ENCODE results near the gene PPARA. TPM values are rescaled to one million over a fixed set of nuclear protein-coding genes. Genes with fewer than 3 reads are reported as not detected.

The PPARA gene
- total RNA-seq, 1 experiment from 2014 or later: 14.5 TPM

- ATAC-seq (no peak), DNase-seq (ENCODE audit: low read depth, low spot score) (no peak)
- Histone ChIP-seq H3K36me3 (ENCODE audit: control insufficient read depth in 1 of 2, insufficient read depth in 2 of 2, low read length in 2 of 2) (0 out of 4 replicates have a peak, but pooled peaks cover 0 to 2% of the 10 kb centered on the region in 2 experiments), H3K79me2 (ENCODE audit: insufficient read depth, low read length) (no peaks in the 10 kb centered on the region), H3K9ac (ENCODE audit: low read length) (no peak overlapping the region), H3K27me3 (ENCODE audit: insufficient read depth, low read length) (no peaks in the 10 kb centered on the region), H3K9me2 (ENCODE audit: insufficient read depth) (no peaks in the 10 kb centered on the region), H4K20me1 (ENCODE audit: insufficient read depth) (no peaks in the 10 kb centered on the region), H3K27ac (ENCODE audit: low read depth, low read length) (no peak overlapping the region), H3K4me2 (ENCODE audit: low read length) (peak overlapping the region; percentile 92), H3K4me1 (ENCODE audit: control insufficient read depth in 1 of 2, insufficient read depth in 2 of 2, low read length in 2 of 2) (peaks cover 7 to 20% of the 10 kb centered on the region in 2 experiments; a peak in 3 of 4 replicates), H3K4me3 (replicated peaks in 1 of 2; ENCODE audit: low read depth in 1 of 2, low read length in 2 of 2) (no peak overlapping the region), H2AFZ (ENCODE audit: low read depth, low read length, poor library complexity, severe bottlenecking) (no peak overlapping the region), H3K9me3 (ENCODE audit: control insufficient read depth in 1 of 2, insufficient read depth in 1 of 2, low read depth in 1 of 2, low read length in 2 of 2) (no peaks in the 10 kb centered on the region)
- intact Hi-C loops (cut with micrococcal nuclease): no loop called here
- ChIA-PET RAD21 (ENCODE audit: low non-redundant PET in 1 of 2, low total read pairs in 2 of 2, uncharacterized antibody in 2 of 2, unreplicated experiment in 2 of 2) (no interaction called here), CTCF (no interaction called here), POLR2A (no interaction called here)
- BruUV-seq (replicated peaks): no TSS peak
- TF ChIP-seq CBX3 (IDR thresholded peaks at IDR 0.05; ENCODE audit: low read depth): no peak
- no peak for TF ChIP-seq ATF3 (IDR thresholded peaks at IDR 0.05)
Observed at GRCh38 chr22:46148816-46149511, 1.4 kb upstream of the PPARA start.

GRCh38 chr22:46149512-46150033 lies 753 bp upstream of the PPARA start:
- ChIA-PET CTCF (no interaction called here), POLR2A (no interaction called here), RAD21 (ENCODE audit: low non-redundant PET in 1 of 2, low total read pairs in 2 of 2, uncharacterized antibody in 2 of 2, unreplicated experiment in 2 of 2) (no interaction called here)
- no TSS peak for BruUV-seq (replicated peaks)
- ATAC-seq (no peak), DNase-seq (ENCODE audit: low read depth, low spot score) (no peak)
- peak overlapping the region; percentile 92 for H3K4me2 ChIP-seq (ENCODE audit: low read length)
- H3K79me2 ChIP-seq (ENCODE audit: insufficient read depth, low read length): no peaks in the 10 kb centered on the region
- peak overlapping the region; percentile 52; the same call in 1 of the 2 replicates for H3K27ac ChIP-seq (ENCODE audit: low read depth, low read length)
- TF ChIP-seq POLR2A (IDR thresholded peaks at IDR 0.05; ENCODE audit: borderline replicate concordance, extremely low read depth, insufficient read depth, insufficient read length) (peak; percentile 3), CEBPB (IDR thresholded peaks at IDR 0.05; ENCODE audit: low read depth) (no peak)
- H3K4me1 ChIP-seq (ENCODE audit: control insufficient read depth in 1 of 2, insufficient read depth in 2 of 2, low read length in 2 of 2): peaks cover 7 to 20% of the 10 kb centered on the region in 2 experiments; a peak in 3 of 4 replicates
- no peak overlapping the region for H2AFZ ChIP-seq (ENCODE audit: low read depth, low read length, poor library complexity, severe bottlenecking)
- no peaks in the 10 kb centered on the region for H3K9me2 ChIP-seq (ENCODE audit: insufficient read depth)
- no peaks in the 10 kb centered on the region for H3K27me3 ChIP-seq (ENCODE audit: insufficient read depth, low read length)
- intact Hi-C loops (cut with micrococcal nuclease): loop anchor here (10.0 kb wide), 1 partner anchor 95 kb away; no protein-coding TSS in a partner anchor
- no peaks in the 10 kb centered on the region for H4K20me1 ChIP-seq (ENCODE audit: insufficient read depth)
- peak overlapping the region; percentile 38 to 64 for H3K4me3 ChIP-seq (replicated peaks in 1 of 2; ENCODE audit: low read depth in 1 of 2, low read length in 2 of 2)
- 0 out of 4 replicates have a peak, but pooled peaks cover 0 to 2% of the 10 kb centered on the region in 2 experiments for H3K36me3 ChIP-seq (ENCODE audit: control insufficient read depth in 1 of 2, insufficient read depth in 2 of 2, low read length in 2 of 2)
- no peaks in the 10 kb centered on the region for H3K9me3 ChIP-seq (ENCODE audit: control insufficient read depth in 1 of 2, insufficient read depth in 1 of 2, low read depth in 1 of 2, low read length in 2 of 2)
- peak overlapping the region; percentile 44 for H3K9ac ChIP-seq (ENCODE audit: low read length)
